ENCODE results near the gene NPNT.

The NPNT gene

GRCh38 chr4:105923497-105924238 lies 28.4 kb downstream of the NPNT start:
- no peaks in the 10 kb centered on the region for H3K9me3 ChIP-seq (ENCODE audit: low read length)
- H4K20me1 ChIP-seq (ENCODE audit: insufficient read depth, low read length) = no peaks in the 10 kb centered on the region
- H3K27ac ChIP-seq (ENCODE audit: low read depth, low read length, poor library complexity, severe bottlenecking) = no peak overlapping the region
- no peaks in the 10 kb centered on the region for H3F3A ChIP-seq (ENCODE audit: insufficient read depth, low read length)
- H3K4me3 ChIP-seq (ENCODE audit: low read depth, low read length, poor library complexity, severe bottlenecking) = no peak overlapping the region
- H2AFZ ChIP-seq (ENCODE audit: low read length) = no peak overlapping the region
- H3K27me3 ChIP-seq (ENCODE audit: insufficient read depth, low read length) = no peaks in the 10 kb centered on the region
- no peaks in the 10 kb centered on the region for H3K79me2 ChIP-seq (ENCODE audit: insufficient read depth, low read length)
- TF ChIP-seq, protein P1, sequence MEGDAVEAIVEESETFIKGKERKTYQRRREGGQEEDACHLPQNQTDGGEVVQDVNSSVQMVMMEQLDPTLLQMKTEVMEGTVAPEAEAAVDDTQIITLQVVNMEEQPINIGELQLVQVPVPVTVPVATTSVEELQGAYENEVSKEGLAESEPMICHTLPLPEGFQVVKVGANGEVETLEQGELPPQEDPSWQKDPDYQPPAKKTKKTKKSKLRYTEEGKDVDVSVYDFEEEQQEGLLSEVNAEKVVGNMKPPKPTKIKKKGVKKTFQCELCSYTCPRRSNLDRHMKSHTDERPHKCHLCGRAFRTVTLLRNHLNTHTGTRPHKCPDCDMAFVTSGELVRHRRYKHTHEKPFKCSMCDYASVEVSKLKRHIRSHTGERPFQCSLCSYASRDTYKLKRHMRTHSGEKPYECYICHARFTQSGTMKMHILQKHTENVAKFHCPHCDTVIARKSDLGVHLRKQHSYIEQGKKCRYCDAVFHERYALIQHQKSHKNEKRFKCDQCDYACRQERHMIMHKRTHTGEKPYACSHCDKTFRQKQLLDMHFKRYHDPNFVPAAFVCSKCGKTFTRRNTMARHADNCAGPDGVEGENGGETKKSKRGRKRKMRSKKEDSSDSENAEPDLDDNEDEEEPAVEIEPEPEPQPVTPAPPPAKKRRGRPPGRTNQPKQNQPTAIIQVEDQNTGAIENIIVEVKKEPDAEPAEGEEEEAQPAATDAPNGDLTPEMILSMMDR (IDR thresholded peaks at IDR 0.05; ENCODE audit: low read length) = no peak
- H3K4me2 ChIP-seq (ENCODE audit: low read length) = no peak overlapping the region
- H3K9ac ChIP-seq (ENCODE audit: low read length) = no peak overlapping the region
- no peaks in the 10 kb centered on the region for H3K36me3 ChIP-seq (ENCODE audit: insufficient read depth, low read length)
- no peaks in the 10 kb centered on the region for H3K9me2 ChIP-seq (ENCODE audit: low read depth, low read length)
- no peaks in the 10 kb centered on the region for H3K4me1 ChIP-seq (ENCODE audit: insufficient read depth, low read length, severe bottlenecking)

DNA sequence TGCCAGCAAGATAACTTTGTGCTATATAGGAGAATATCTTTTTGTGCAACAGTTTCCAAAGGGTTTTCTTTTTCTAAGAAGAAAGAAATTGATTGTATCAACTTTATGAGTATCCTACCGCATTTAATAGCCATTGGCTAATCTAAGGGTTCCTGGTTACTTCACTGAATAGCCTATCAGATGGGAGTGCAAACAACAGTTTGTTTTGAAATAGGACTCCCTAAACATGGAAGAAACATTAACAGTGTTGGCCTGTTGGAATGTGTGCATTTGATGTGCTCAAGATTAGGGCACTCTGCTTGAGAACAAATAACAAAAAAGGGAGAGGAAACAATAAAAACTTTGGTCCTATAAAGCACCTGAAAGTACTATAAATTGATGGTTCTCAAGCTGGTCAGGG lies 29.1 kb downstream of the NPNT start:
- Histone ChIP-seq H4K20me1 (ENCODE audit: insufficient read depth, low read length) (no peaks in the 10 kb centered on the region), H2AFZ (ENCODE audit: low read length) (no peak overlapping the region), H3F3A (ENCODE audit: insufficient read depth, low read length) (no peaks in the 10 kb centered on the region), H3K27me3 (ENCODE audit: insufficient read depth, low read length) (no peaks in the 10 kb centered on the region), H3K27ac (ENCODE audit: low read depth, low read length, poor library complexity, severe bottlenecking) (no peak overlapping the region), H3K4me1 (ENCODE audit: insufficient read depth, low read length, severe bottlenecking) (no peaks in the 10 kb centered on the region), H3K9me2 (ENCODE audit: low read depth, low read length) (no peaks in the 10 kb centered on the region), H3K79me2 (ENCODE audit: insufficient read depth, low read length) (no peaks in the 10 kb centered on the region), H3K4me2 (ENCODE audit: low read length) (no peak overlapping the region), H3K9me3 (ENCODE audit: low read length) (no peaks in the 10 kb centered on the region), H3K9ac (ENCODE audit: low read length) (no peak overlapping the region), H3K4me3 (ENCODE audit: low read depth, low read length, poor library complexity, severe bottlenecking) (no peak overlapping the region), H3K36me3 (ENCODE audit: insufficient read depth, low read length) (no peaks in the 10 kb centered on the region)
- TF ChIP-seq, protein P1 (IDR thresholded peaks at IDR 0.05; ENCODE audit: low read length) = no peak
- no peak for TF ChIP-seq EZH2 (IDR thresholded peaks at IDR 0.05; ENCODE audit: borderline replicate concordance, low read length)

DNA sequence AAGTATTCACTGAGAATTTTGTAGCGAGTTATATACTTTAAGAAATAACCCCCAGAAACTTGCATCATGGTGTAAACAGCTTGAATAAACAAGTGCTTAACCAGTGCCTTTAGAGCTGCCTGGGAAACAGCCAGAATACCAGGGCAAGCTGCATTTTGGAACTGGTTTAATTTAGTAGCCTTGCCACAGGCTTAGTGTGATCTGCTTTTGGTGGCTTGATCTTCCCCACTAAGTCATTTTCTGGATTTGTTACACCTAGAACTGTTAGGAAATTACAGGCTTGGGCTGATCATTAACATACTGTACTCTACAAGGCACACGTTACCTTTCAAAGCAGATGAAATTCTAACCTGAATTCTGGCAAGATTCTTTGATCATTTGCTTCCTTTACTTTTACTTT lies 35.4 kb downstream of the NPNT start:
- Histone ChIP-seq H3K9me2 (ENCODE audit: low read depth, low read length) (no peaks in the 10 kb centered on the region), H4K20me1 (ENCODE audit: insufficient read depth, low read length) (no peaks in the 10 kb centered on the region), H3K9ac (ENCODE audit: low read length) (no peak overlapping the region), H3F3A (ENCODE audit: insufficient read depth, low read length) (no peaks in the 10 kb centered on the region), H3K79me2 (ENCODE audit: insufficient read depth, low read length) (no peaks in the 10 kb centered on the region), H3K4me3 (ENCODE audit: low read depth, low read length, poor library complexity, severe bottlenecking) (no peak overlapping the region), H3K4me1 (ENCODE audit: insufficient read depth, low read length, severe bottlenecking) (peaks cover 21% of the 10 kb centered on the region), H3K4me2 (ENCODE audit: low read length) (no peak overlapping the region), H2AFZ (ENCODE audit: low read length) (no peak overlapping the region), H3K36me3 (ENCODE audit: insufficient read depth, low read length) (no peaks in the 10 kb centered on the region), H3K9me3 (ENCODE audit: low read length) (no peaks in the 10 kb centered on the region), H3K27me3 (ENCODE audit: insufficient read depth, low read length) (no peaks in the 10 kb centered on the region), H3K27ac (ENCODE audit: low read depth, low read length, poor library complexity, severe bottlenecking) (no peak overlapping the region)
- TF ChIP-seq, protein P1 (IDR thresholded peaks at IDR 0.05; ENCODE audit: low read length) = no peak
- no peak for TF ChIP-seq EZH2 (IDR thresholded peaks at IDR 0.05; ENCODE audit: borderline replicate concordance, low read length)
